Measurements from ENCODE around the gene VWA2.

Gene VWA2

DNA sequence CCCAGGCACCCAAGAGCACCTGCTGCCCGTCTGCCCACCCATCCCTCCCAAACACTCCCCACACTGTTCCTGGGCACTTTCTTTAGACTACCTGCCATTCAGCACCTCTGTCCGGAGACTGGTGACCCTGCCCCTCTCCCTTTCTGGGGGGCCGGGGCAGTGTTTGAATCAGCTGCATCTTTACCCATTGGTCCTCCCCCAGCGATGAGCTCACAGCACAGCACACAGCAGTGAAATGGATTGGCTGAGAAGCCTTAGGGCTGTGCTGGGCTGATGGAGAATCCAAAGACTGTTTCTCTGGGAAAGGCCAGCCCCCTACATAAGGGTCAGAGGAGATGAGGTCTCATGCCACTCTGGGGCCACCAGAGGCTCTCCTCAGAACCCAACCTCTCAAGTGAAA is 40.2 kb downstream of the VWA2 start:
- no peak for DNase-seq

DNA sequence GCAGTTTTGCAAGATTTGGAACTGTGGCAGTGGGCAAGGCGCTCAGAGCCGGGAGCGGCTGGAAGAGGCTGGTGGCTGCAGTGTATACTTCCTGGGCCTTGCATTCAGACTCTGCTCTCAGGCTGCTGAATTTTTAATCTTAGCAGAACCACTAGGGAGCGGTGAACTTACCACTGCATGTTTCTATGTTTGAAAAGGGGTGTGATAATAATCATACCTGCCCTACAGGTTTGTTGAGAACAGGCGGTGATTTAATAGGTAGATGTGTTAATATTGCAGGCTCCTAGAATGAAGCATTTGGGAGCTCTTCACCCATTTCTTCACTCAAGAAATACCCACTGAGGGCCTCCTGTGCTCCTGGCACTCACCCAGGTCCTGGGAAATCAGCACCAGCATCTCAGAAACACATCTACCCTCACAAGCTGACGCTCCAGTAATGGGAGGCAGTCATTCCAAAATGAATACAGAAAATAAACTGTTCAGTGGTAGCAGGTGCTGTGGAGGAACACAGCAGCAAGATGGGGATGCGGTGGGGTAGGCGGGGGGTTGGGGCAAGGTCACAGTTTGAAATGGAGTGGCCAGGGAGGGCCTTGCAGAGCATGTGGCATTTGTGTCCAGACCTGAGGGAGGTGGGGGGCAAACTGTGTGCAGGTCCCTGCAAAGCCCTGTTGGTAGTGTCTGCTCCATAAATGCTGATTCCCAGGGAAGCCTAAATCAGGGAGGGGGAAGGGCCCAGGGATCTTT is 41.0 kb downstream of the VWA2 start:
- DNase-seq: no peak

DNA sequence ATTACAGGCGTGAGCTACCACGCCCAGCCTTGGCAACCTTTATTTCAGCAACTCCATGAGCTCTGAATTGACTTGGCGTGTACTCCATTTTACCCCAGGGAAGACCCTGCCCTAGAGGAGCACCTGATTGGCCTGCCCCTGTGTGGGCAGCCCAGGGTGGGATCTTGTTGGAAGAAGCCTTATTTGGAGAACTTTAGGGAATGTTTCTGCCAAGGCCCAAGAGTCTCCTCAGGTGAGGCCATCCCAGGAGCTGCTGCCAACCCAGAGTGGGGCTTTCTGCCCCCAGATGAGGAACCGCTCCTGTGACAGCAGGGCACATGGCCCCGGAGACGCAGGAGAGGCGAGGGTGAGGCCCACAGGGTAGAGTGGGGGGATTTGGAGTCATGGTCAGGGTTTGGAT is 42.0 kb downstream of the VWA2 start:
- DNase-seq: no peak

DNA sequence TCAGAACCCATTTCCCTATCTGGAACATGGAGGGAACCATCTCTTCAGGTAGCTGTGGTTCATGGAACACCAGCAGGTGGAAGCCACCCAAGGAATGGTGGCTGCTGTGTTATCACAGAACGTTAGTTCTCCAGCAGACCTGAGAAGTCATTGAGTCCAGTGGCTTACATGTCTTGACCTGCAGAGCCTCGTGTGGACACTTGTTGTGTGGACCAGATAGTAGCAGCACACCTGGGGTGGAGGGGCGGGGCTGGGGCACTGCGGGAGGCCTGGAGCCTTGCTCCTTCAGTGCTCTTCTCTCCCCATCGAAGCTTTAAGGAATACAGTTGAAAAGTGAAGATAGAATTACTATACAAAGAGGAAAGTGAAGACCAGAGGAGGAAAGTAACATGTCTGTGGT is 42.4 kb downstream of the VWA2 start:
- DNase-seq: no peak

DNA sequence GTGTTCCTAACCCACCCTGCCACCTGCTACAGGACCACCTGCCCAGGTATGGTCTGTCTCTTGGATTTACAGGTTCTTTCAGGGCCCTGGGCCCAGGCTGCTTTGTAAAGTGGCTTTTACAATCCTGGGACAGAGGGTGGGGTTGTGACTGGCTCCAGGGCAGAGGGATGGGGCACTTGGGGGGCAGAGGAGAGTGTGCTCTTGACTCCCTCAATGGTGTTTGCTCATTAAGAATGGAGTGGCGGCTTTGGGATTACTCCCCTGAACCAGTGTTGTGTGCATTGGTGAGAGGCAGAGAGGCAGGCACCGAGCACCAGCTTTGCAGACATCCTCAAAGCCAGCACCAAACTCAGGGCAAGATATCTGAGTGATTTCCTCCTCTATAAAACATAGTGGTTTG is 43.5 kb downstream of the VWA2 start:
- no peak for DNase-seq

DNA sequence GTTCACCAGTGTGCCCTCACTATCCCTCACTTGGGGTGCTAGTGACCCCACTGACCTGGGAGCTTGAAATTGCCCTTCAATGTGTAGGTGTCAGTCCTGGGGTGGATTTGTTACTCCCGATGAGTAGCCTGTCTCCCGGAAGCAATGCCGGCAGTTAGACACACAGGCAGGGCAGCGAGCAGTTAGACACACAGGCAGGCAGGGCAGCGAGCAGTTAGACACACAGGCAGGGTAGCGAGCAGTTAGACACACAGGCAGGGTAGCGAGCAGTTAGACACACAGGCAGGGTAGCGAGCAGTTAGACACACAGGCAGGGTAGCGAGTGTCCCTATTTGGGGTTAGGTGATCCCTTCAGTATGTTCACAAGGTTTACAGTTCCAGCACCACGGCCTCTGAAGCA is 44.0 kb downstream of the VWA2 start:
- no peak for DNase-seq

DNA sequence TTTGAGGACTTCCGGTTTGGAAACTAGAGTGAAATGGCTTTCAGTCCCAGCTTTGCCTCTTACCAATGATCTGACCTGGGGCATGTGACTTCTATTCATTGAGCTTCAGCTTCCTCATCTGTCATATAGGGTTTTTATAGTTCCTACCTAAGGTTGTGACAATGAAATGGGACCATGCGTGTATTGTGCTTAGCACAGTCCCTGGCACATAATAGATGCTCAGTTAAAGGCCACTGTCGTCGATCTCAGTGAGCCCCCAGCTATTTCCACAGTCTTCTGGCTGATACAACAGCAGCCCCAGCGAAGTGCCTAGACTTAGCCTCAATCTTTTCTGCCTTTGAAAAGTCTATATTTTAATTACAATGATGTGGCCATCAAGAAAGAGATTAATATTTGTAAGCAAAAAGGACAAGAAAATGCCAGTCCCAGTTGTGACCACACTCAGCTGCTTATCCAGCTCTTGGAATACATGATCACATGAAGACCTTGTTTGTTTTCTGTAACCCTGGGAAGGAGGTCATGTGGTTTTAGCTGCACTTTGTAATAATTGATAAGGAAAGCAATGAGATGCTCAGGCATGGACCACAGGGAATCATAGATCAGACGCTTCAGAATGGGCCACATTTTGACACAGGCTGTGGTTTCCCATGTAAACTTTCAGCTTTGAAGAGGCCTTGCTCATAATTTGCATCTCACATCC is 44.6 kb downstream of the VWA2 start:
- no peak for DNase-seq

DNA sequence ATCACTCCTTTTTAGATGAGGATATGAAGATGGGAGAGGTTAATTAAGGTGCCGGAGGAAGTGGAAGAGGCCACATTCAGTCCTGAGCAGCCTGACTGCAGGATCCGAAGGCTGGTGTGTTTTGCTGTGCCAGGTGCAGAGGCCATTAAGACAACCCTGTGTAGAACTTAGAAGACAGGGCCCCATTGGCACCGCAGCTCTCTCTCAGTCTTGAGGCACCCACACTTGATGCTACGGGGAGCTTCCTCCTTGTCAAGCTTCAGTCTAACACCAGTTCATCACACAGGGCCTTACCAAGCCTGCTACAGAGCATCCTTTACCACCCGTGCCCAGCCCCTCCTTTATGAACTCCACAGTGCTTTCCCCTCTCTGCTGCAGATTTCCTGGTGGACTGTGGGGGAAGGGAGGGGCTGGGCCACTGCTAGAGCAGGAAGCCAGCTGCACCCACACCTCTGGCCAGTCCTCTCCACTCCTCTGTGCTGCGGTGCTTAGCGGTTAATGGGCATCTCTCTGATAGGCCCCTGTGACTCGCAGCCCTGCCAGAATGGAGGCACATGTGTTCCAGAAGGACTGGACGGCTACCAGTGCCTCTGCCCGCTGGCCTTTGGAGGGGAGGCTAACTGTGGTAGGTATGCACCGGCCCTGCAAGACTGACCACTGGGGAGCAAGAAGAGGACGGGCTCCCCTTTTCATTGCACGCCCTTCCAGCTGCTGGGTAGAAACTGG is 45.5 kb downstream of the VWA2 start:
- no peak for DNase-seq

DNA sequence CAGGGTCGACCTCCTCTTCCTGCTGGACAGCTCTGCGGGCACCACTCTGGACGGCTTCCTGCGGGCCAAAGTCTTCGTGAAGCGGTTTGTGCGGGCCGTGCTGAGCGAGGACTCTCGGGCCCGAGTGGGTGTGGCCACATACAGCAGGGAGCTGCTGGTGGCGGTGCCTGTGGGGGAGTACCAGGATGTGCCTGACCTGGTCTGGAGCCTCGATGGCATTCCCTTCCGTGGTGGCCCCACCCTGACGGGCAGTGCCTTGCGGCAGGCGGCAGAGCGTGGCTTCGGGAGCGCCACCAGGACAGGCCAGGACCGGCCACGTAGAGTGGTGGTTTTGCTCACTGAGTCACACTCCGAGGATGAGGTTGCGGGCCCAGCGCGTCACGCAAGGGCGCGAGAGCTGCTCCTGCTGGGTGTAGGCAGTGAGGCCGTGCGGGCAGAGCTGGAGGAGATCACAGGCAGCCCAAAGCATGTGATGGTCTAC is 46.9 kb downstream of the VWA2 start:
- DNase-seq: no peak

DNA sequence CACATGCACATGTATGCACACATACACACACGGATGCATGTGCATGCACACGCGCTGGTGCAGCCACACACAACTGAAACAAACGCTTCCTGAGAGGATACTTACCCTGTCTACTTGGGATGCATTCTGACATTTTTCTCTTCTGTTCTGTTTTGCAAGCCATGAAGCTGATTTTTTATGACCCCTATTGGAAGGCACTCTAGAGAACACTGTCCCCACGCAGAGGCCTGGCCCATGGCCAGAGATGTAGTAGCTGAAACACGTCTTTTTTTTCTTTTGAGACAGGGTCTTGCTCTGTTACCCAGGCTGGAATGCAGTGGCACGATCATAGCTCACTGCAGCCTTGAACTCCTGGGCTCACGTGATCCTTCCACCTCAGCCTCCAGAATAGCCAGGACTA is 47.9 kb downstream of the VWA2 start:
- DNase-seq: no peak

DNA sequence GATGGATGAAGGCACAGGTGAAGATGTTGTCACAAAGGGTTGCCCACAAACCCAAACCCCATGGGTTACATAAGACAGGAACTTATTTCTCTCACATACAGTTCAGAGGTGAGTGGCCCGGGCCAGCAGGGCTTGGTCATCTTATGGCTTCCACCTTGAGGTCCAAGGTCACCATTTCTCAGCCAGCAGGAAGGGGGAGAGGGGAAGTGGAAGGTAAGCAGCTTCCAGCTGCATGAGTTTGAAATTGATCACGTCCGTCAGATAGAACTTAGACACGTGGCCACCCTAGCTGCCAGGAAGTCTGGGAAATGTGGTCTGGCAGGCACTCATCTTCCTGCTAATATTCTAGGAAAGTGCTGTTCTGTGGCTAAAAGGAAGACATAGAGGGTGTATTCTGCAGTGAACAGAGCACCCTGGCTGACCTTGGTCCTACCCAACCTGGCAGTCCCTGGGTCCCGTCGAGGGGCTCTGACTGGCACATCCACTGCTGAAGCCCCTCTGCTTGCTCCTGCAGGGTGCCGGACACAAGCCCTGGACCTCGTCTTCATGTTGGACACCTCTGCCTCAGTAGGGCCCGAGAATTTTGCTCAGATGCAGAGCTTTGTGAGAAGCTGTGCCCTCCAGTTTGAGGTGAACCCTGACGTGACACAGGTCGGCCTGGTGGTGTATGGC is 49.5 kb downstream of the VWA2 start:
- DNase-seq: no peak

DNA sequence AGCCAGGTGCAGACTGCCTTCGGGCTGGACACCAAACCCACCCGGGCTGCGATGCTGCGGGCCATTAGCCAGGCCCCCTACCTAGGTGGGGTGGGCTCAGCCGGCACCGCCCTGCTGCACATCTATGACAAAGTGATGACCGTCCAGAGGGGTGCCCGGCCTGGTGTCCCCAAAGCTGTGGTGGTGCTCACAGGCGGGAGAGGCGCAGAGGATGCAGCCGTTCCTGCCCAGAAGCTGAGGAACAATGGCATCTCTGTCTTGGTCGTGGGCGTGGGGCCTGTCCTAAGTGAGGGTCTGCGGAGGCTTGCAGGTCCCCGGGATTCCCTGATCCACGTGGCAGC is 50.0 kb downstream of the VWA2 start:
- DNase-seq: no peak

DNA sequence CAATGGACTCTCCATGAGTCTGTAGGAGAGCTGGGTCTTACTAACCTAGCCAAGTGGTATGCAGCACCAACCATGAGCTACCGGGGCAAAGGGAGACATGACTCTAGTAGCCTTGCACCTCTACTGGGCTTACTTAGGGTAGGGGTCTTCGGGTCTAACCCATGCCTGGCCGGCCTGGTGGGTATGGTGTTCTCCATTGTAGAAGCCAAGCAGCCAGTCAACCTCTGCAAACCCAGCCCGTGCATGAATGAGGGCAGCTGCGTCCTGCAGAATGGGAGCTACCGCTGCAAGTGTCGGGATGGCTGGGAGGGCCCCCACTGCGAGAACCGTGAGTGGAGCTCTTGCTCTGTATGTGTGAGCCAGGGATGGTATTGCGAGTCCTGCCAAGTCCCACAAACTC is 51.0 kb downstream of the VWA2 start:
- no peak for DNase-seq

DNA sequence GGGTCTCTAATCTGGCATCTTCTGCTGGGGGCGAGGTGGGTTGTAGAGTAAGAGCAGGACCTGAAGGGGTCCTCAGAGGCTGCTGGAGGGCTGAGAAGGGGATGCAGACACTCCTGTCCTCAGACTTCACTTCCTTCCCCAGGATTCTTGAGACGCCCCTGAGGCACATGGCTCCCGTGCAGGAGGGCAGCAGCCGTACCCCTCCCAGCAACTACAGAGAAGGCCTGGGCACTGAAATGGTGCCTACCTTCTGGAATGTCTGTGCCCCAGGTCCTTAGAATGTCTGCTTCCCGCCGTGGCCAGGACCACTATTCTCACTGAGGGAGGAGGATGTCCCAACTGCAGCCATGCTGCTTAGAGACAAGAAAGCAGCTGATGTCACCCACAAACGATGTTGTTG is 52.0 kb downstream of the VWA2 start:
- DNase-seq: no peak

DNA sequence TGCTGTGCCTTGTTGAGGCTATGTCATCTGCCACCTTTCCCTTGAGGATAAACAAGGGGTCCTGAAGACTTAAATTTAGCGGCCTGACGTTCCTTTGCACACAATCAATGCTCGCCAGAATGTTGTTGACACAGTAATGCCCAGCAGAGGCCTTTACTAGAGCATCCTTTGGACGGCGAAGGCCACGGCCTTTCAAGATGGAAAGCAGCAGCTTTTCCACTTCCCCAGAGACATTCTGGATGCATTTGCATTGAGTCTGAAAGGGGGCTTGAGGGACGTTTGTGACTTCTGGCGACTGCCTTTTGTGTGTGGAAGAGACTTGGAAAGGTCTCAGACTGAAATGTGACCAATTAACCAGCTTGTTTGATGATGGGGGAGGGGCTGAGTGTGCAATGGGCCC is 52.5 kb downstream of the VWA2 start:
- no peak for DNase-seq

DNA sequence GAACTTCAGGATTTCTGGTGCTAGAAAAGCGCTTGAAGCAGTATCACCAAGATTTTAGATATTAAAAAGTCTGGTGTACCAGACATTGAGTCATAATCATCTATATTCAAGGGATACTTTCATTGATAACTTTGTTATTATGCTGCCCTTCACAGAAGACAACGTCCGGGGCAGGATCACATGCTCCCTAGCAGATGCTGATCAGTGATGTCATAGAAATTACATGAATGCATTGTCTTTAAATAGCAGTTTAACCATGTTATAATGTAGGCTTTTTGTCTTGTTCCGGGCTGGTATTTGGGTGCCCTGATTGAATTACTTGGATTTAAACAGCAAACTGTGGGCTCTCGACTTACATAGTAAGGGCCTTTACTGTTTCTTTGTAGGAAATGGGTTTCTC is 54.0 kb downstream of the VWA2 start:
- DNase-seq: no peak

DNA sequence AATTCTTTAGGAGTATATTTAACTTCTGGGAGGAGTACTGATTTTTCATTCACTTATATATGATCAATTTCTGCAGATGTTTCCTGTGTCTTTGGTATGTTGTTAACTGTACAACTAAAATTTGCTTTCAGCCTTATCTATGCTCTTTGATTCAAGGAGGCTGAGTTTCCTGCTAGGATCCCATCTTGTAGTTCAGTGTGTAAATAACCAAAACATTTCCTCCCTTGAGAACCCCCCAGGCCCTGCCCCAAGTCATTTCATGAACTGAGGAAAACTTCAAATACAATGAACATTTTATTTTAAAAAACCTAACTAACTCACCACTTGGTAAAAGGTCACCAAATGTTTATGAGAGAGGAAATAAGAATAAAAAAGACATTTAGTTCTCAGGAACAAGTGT is 55.5 kb downstream of the VWA2 start:
- DNase-seq: no peak

DNA sequence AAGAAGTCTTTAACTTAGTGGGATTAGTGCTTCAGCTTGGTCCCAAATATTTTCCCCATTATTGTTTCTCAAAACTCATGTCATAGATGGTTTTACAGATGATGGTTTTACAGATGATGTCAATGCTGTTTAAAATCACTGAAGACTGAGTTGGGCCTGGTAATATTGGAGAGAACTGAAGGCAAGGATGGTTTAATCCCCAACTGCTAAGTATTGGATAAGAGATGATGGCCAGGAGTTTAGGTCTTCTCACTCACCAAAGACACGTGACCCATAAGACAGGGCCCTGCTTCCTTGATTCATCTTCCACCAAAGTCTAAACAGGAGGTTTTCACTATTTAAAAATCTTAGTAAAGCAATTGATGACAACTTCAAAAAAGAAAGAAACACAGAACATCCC is 56.3 kb downstream of the VWA2 start:
- DNase-seq: no peak

DNA sequence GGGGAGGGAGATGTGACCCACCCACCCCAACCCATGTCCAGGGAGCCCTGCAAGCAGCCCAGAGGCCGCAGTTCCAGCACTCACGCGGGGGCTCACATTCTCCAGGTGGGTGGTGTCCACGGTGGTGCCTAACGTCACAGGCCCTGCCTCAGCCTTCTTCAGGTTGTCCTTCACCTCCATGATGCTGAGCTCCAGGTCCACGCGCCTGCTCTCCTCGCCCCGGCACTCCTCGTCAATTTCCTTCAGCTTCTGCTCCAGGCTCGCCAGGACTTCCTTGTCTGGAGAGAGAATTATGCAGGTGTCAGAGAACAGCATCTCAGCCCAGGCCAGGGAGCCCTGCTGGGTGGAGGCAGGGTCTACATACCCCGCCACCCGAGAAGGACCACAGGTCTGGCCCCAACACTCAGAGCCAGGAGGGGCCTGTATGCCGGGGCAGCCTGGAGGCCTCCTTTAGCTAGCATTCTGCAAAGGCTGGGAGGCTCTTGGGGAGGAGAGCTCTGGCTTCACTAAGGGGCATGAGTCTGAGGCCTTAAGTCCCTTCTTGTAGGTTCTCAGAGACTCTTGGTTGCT is 58.2 kb downstream of the VWA2 start:
- DNase-seq: no peak

DNA sequence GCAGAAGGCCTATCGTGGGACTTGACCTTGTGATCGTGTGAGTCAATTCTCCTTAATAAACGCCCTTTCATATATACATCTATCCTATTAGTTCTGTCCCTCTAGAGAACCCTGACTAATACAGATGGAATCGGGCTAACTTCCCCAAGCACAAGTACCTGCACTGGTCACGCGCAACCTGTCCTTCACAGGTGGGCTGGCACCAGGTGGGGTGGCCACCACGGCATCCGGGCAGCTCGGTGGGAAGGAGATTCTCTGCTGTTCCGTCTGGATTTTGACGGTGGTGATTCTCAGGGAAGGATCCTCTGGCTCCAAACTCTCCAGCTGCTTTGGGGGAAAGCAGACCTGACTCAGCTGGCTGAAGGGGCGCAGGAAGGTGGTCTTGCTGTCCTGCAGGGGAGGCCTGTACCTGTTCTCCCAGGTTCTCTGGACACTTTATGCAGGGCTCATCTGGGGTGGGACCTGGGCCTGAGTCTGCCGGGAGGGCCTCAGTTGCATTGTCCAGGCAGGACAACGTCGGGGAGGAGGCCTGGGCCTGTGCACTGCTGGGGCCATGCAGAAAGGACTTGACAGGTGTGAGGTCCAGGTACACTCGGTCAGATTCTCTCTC is 61.1 kb downstream of the VWA2 start:
- no peak for DNase-seq

DNA sequence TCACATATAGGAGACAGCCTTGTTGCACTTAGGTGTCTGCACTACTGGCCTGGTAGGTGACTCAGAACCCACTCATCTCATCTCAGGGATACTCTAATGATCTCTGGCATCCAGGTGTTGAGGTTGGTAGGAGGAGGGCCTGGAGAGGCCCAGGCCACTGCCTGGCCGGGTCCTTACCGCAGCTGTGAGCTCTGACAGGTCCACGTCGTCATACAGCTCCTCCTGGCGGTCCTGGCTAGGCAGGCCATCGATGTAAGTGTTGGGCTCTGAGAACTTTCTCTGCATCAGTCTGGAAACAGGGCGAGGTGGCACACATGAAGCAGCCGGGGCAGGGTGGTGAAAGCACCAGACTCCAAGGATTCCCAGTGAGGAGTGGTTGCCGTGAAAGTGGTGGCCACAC is 62.1 kb downstream of the VWA2 start:
- DNase-seq: no peak

DNA sequence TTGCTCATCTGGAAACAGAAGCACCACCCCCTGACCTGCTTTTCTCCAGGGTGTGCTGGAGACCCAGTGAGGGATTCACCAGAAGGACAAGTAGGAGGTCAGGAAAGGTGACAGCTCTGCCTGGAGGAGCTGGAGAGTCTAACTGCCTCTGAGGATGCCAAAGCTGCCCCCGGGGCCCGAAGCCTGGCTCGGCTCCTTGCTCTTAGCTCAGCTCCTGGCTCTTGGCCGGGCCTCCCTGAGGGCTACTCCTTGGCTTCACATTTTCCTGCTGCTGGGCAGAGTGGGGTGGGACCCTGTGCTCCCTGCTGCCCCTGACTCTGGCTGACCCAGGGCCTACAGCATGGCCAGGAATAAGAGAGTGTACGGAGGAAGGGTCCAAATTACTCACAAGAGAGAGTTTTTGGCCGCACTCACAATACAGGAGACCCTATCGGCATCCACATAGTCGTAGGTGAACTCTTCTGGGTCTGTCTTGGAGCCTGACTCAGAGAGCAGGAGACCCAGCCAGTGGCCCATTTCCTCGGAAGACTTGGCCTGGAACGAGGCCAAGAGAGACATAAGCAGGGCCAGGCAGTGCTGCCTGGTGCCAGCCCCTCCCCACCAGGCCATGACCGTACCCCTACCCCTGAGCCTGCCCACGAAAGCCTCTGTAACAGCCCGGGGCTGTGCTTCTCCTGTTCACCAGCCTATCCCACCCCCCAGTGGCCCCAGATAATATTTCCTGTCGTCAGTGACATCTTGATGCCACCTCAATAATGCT is 63.1 kb downstream of the VWA2 start:
- DNase-seq: no peak
